H1 (cell line): ENCODE data around the gene ZNF282. TPM values are rescaled to one million over a fixed set of nuclear protein-coding genes. Genes with fewer than 3 reads are reported as not detected.

Source experiments
- TAF1 ChIP-seq: IDR thresholded peaks from 2 replicates; pipeline ENCODE4 v1.6.1; 2011; ENCODE audit warnings: mild to moderate bottlenecking, low read depth, low read length
- YY1 ChIP-seq: IDR thresholded peaks from 2 replicates; pipeline ENCODE4 v1.6.1; 2011; ENCODE audit warnings: low read depth, mild to moderate bottlenecking, low read length
- polyA plus RNA-seq, 7 experiments: library from polyadenylated mRNA; depleted of rRNA in 3 of 7; stranded (reverse) in 5 of 7; unstranded in 2 of 7; fragments of >200 nt in 5 of 7; fragments of 200-250 nt in 2 of 7; gene quantifications; 1 replicate in 5 of 7; 2 replicates in 1 of 7; 4 replicates in 1 of 7; pipeline versions ENCODE4 v1.2.1 to v1.2.3, GENCODE V29; 2011 to 2013; ENCODE audit warnings: missing spikeins in 2 of 7, mixed read lengths in 2 of 7
- total RNA-seq: library from RNA; stranded (reverse); fragmentation: NEBNext Ultra II Directional; extraction: Animal tissue kit (Norgen Biotek cat#: 25700); gene quantifications from 2 replicates; pipeline ENCODE4 v1.2.1, GENCODE V29; 2021
- TF ChIP-seq, protein P1 (sequence below): IDR thresholded peaks from 2 replicates; pipeline ENCODE4 v1.6.1; 2012; ENCODE audit warnings: low read length, inconsistent platforms
- TF ChIP-seq, protein P2 (sequence below): IDR thresholded peaks from 2 replicates; pipeline ENCODE4 v1.6.1; 2011; ENCODE audit warnings: low read length, improper control_type of control experiment

The ZNF282 gene
- total and polyA plus RNA-seq, 2 of the 8 experiments (the other 6 are each of a cell fraction or from before 2014, with no cell fraction given), result 16.9 to 36.3 TPM

DNA sequence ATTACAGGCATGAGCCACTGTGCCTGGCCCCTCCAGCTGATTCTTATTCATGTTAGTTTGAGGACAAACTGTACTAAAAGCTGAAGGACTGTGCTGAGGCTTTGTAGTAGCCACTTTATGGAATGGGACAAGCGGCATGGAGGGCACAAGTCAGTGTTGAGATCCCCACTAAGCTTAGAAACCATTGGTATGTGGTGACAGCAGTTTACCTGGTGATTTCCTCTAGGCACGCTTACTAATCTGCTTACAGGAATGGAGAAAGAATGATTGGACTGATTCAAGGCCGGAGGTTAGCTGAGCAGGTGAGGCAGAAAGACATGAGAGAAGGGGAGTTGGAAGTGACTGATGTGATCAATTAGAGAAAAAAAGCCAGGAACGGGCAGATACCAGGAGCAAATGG lies 44.4 kb upstream of the ZNF282 start (continued):
- TF ChIP-seq, protein P1, sequence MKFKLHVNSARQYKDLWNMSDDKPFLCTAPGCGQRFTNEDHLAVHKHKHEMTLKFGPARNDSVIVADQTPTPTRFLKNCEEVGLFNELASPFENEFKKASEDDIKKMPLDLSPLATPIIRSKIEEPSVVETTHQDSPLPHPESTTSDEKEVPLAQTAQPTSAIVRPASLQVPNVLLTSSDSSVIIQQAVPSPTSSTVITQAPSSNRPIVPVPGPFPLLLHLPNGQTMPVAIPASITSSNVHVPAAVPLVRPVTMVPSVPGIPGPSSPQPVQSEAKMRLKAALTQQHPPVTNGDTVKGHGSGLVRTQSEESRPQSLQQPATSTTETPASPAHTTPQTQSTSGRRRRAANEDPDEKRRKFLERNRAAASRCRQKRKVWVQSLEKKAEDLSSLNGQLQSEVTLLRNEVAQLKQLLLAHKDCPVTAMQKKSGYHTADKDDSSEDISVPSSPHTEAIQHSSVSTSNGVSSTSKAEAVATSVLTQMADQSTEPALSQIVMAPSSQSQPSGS, result no peak
- no peak for TF ChIP-seq TAF1
- no peak for TF ChIP-seq YY1
- TF ChIP-seq, protein P2, sequence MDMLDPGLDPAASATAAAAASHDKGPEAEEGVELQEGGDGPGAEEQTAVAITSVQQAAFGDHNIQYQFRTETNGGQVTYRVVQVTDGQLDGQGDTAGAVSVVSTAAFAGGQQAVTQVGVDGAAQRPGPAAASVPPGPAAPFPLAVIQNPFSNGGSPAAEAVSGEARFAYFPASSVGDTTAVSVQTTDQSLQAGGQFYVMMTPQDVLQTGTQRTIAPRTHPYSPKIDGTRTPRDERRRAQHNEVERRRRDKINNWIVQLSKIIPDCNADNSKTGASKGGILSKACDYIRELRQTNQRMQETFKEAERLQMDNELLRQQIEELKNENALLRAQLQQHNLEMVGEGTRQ, result no peak
- TF ChIP-seq, all 59 proteins: peak for 0
